ENCODE data around the gene ZMYM2.
A peak's percentile ranks its signal among the peaks of the same experiment; 100 is the strongest.

ZMYM2 gene

GRCh38 chr13:20134732-20135131 is 176.2 kb downstream of the ZMYM2 start:
- no peak for DNase-seq (ENCODE audit: low spot score)

- peak; percentile 72 for DNase-seq (ENCODE audit: low spot score)
Measured at GRCh38 chr13:20136781-20137703, 178.5 kb downstream of the ZMYM2 start.

GRCh38 chr13:20137875-20138274 is 179.3 kb downstream of the ZMYM2 start:
- DNase-seq (ENCODE audit: low spot score): no peak

GRCh38 chr13:20140487-20140886 is 182.0 kb downstream of the ZMYM2 start:
- DNase-seq (ENCODE audit: low spot score): no peak
